ENCODE measurements around the gene KIAA0408.

KIAA0408 gene

GRCh38 chr6:127475135-127475822, 16.1 kb upstream of the KIAA0408 start:
- TF ChIP-seq GATA1 (IDR thresholded peaks at IDR 0.05; ENCODE audit: low read depth, low read length) (no peak), POLR2A (IDR thresholded peaks at IDR 0.05; ENCODE audit: low read length) (no peak)

GRCh38 chr6:127471379-127472255, 12.4 kb upstream of the KIAA0408 start:
- TF ChIP-seq POLR2A (IDR thresholded peaks at IDR 0.05; ENCODE audit: low read length) = no peak
- TF ChIP-seq GATA1 (IDR thresholded peaks at IDR 0.05; ENCODE audit: low read depth, low read length) = no peak

More at GRCh38 chr6:127475135-127475822, 16.1 kb upstream of the KIAA0408 start:
- DNase-seq = no peak

GRCh38 chr6:127468936-127469335, 9.7 kb upstream of the KIAA0408 start:
- TF ChIP-seq POLR2A (IDR thresholded peaks at IDR 0.05; ENCODE audit: low read length) = no peak
- TF ChIP-seq GATA1 (IDR thresholded peaks at IDR 0.05; ENCODE audit: low read depth, low read length) = no peak

More at GRCh38 chr6:127471379-127472255, 12.4 kb upstream of the KIAA0408 start:
- no peak for DNase-seq

GRCh38 chr6:127466416-127466815, 7.2 kb upstream of the KIAA0408 start:
- no peak for DNase-seq
- TF ChIP-seq GATA1 (IDR thresholded peaks at IDR 0.05; ENCODE audit: low read depth, low read length) = no peak
- TF ChIP-seq POLR2A (IDR thresholded peaks at IDR 0.05; ENCODE audit: low read length) = no peak

More at GRCh38 chr6:127468936-127469335, 9.7 kb upstream of the KIAA0408 start:
- no peak for DNase-seq

GRCh38 chr6:127464881-127465459, 5.8 kb upstream of the KIAA0408 start:
- TF ChIP-seq POLR2A (IDR thresholded peaks at IDR 0.05; ENCODE audit: low read length) (no peak), GATA1 (IDR thresholded peaks at IDR 0.05; ENCODE audit: low read depth, low read length) (no peak)
- peak; percentile 29 to 55 for DNase-seq

GRCh38 chr6:127464161-127464880, 5.1 kb upstream of the KIAA0408 start:
- TF ChIP-seq POLR2A (IDR thresholded peaks at IDR 0.05; ENCODE audit: low read length) = no peak
- no peak for TF ChIP-seq GATA1 (IDR thresholded peaks at IDR 0.05; ENCODE audit: low read depth, low read length)
- no peak for DNase-seq

- TF ChIP-seq POLR2A (IDR thresholded peaks at IDR 0.05; ENCODE audit: low read length) = no peak
- DNase-seq = no peak
Measured at GRCh38 chr6:127463056-127463455, 3.9 kb upstream of the KIAA0408 start.

GRCh38 chr6:127462376-127462775, 3.2 kb upstream of the KIAA0408 start:
- DNase-seq = no peak
- TF ChIP-seq POLR2A (IDR thresholded peaks at IDR 0.05; ENCODE audit: low read length) = no peak
- TF ChIP-seq GATA1 (IDR thresholded peaks at IDR 0.05; ENCODE audit: low read depth, low read length) = no peak

- no peak for DNase-seq
- TF ChIP-seq GATA1 (IDR thresholded peaks at IDR 0.05; ENCODE audit: low read depth, low read length) (no peak), POLR2A (IDR thresholded peaks at IDR 0.05; ENCODE audit: low read length) (no peak)
Measured at GRCh38 chr6:127460465-127460864, 1.3 kb upstream of the KIAA0408 start.

- TF ChIP-seq GATA1 (IDR thresholded peaks at IDR 0.05; ENCODE audit: low read depth, low read length) (no peak), POLR2A (IDR thresholded peaks at IDR 0.05; ENCODE audit: low read length) (no peak)
- no peak for DNase-seq
Measured at GRCh38 chr6:127458817-127459216, 372 bp downstream of the KIAA0408 start.

- no peak for DNase-seq
- TF ChIP-seq GATA1 (IDR thresholded peaks at IDR 0.05; ENCODE audit: low read depth, low read length) = no peak
- no peak for TF ChIP-seq POLR2A (IDR thresholded peaks at IDR 0.05; ENCODE audit: low read length)
Measured at GRCh38 chr6:127458222-127458621, 967 bp downstream of the KIAA0408 start.

- TF ChIP-seq POLR2A (IDR thresholded peaks at IDR 0.05; ENCODE audit: low read length) (no peak), GATA1 (IDR thresholded peaks at IDR 0.05; ENCODE audit: low read depth, low read length) (no peak)
- DNase-seq = no peak
Measured at GRCh38 chr6:127457456-127458064, 1.6 kb downstream of the KIAA0408 start.

- TF ChIP-seq POLR2A (IDR thresholded peaks at IDR 0.05; ENCODE audit: low read length) = no peak
- no peak for DNase-seq
Measured at GRCh38 chr6:127456465-127456864, 2.7 kb downstream of the KIAA0408 start.
